HG02885 (cell line): Measurements from ENCODE around the gene RAB4B.
A peak's percentile ranks its signal among the peaks of the same experiment; 100 is the strongest.
"Not testable (repeated sequence)": the region's sequence is repeated elsewhere in the genome, so short reads cannot be mapped to it uniquely, and the experiment has no call there.

Source experiments
- ATAC-seq: cut with Tn5 transposase; IDR thresholded peaks from one replicate; pipeline ENCODE4 v1.9.1; 2021; ENCODE audit warnings: mild to moderate bottlenecking; ENCODE audit not compliant: unreplicated experiment, poor library complexity

Gene RAB4B

GRCh38 chr19:40750058-40750873 lies 27.8 kb upstream of the RAB4B start, which contains the start of gene ACTMAP:
Gene ACTMAP (minus strand): TSS chr19:40750477. CDS start chr19:40749803, 674 bp downstream.
- ATAC-seq, result peak; percentile 88

DNA sequence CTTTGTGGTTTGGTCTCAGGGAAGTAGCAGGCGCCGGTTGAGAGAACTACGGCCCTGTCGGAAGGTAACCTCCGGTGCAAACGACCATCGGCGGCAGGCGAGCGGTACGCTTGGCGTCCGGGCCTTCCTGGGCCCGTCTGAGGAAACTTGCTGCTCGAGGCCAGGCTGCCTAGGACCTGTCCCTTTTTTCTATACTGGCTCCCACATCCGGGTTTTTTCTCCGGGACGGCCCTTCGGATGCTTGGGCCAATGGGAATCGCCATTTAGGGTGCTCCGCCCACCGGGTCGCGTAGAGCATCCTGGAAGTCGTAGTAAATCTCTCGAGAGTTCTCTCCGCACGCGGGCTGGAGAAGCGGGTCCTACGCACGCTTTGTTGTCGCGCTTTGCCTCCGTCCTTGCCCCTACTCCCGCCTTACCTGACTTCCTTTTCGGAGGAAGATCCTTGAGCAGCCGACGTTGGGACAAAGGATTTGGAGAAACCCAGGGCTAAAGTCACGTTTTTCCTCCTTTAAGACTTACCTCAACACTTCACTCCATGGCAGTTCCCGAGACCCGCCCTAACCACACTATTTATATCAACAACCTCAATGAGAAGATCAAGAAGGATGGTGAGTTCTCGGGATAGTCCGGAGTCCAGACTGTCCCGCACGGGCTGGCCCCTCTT lies 27.0 kb upstream of the RAB4B start, which contains the start of gene SNRPA:
Gene SNRPA (plus strand): TSS at position 330 of the 664 bp plus-strand sequence. CDS start 206 bp downstream, at position 536.
- ATAC-seq, result peak; percentile 56

DNA sequence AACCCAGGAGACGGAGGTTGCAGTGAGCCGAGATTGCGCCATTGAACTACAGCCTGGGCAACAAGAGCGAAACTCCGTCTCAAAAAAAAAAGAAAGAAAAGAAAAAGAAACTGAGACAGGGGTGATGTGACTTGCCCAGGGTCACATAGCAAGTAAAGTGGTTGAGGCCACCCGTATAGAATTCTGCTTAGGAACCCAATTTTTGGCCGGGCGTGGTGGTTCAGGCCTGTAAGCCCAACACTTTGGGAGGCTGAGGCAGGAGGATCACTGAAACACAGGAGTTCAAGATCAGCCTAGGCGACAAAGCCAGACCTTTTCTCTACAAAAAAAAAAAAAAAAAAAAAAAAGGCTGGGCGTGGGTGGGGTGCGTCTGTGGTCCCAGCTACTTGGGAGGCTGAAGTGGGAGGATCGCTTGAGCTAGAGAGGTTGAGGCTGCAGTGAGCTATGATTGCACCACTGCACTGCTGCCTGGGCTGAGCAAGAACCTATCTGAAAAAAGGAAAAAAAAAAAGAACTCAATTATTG lies 25.7 kb upstream of the RAB4B start:
- ATAC-seq, result no peak

DNA sequence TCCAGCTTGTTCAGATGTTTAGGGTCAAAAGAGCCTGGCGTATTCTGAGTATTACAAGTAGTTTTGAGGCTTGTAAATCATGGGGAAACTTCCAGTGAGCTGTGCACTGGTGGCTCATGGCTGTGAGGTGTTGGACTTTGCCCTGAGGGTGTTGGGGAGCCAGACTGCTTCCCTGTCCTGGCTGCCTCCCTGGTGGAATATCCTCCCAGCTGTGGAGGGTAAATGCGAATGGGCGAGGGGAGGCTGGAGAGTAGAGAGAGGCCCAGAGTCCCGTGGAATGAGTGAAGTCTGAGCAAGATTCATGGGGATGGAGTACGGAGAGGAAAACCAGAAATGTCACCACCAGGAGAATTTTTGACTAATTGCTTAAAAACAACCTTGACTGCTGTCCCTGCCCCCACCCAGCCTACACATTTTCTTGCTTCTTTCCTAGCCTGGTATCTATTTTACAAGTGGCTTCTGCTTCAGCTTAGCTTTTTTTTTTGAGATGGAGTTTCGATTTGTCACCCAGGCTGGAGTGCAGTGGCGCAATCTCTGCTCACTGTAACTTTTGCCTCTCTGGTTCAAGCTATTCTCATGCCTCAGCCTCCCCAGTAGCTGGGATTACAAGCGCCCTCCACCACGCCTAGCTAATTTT lies 23.3 kb upstream of the RAB4B start:
- ATAC-seq, result no peak

- no peak for ATAC-seq
Observed at GRCh38 chr19:40755248-40755624, 22.8 kb upstream of the RAB4B start.

DNA sequence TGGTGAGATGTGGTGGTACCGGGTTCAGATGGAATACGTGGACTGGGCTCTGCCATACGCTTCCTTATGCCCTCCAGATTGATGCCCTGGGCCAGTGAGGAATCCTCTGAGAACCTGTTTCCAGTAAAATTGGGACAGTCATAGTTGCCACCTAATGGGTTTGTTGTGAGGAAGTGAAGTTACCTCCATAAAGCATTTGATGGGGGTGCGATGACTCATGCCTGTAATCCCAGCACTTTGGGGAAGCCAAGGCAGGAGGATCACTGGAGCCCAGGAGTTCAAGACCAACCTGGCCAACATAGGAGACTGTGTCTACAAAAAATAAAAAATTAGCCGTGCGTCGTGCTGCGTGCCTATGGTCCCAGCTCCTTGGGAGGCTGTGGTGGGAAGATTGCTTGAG lies 22.3 kb upstream of the RAB4B start:
- no peak for ATAC-seq

DNA sequence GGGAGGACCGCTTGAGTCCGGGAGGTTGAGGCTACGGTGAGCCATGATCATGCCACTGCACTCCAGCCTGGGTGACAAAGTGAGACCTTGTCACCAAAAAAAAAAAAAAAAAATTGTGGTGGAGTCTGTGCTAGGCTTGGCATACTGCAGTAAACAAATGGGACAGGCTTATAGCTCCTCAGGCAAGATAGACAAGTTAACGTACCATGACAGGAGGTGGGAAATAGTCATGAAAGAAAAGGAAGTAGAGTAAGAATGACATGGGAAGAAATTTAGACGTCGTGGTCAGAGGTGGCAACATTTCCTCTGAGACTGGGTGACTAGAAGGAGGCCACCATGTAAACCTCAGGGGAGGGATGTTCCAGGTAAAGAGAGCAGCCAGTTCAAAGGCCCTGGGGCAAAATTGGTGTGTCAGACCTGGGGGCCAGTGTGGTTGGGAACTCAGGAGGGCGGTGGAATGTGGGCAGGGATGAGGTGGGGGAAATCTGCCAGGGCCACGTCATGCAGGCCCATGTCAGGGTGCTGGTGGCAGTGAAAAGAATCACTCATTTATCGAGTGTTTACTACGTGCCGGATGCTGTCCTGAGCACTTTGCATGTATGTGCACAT lies 21.4 kb upstream of the RAB4B start:
- ATAC-seq, result no peak

- ATAC-seq, result no peak
Observed at GRCh38 chr19:40758491-40758890, 19.6 kb upstream of the RAB4B start.

DNA sequence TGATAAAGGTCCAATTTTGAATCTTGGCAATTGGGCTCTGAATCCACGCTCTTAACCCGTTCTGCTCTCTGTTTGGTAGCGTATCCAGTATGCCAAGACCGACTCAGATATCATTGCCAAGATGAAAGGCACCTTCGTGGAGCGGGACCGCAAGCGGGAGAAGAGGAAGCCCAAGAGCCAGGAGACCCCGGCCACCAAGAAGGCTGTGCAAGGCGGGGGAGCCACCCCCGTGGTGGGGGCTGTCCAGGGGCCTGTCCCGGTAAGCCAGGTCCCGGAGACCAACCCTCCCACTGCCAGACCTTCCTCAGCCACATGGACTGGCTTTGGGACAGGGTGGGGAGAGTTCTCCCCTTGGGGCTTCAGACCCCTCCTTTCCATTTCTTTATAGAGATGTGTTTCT lies 18.7 kb upstream of the RAB4B start:
- no peak for ATAC-seq

DNA sequence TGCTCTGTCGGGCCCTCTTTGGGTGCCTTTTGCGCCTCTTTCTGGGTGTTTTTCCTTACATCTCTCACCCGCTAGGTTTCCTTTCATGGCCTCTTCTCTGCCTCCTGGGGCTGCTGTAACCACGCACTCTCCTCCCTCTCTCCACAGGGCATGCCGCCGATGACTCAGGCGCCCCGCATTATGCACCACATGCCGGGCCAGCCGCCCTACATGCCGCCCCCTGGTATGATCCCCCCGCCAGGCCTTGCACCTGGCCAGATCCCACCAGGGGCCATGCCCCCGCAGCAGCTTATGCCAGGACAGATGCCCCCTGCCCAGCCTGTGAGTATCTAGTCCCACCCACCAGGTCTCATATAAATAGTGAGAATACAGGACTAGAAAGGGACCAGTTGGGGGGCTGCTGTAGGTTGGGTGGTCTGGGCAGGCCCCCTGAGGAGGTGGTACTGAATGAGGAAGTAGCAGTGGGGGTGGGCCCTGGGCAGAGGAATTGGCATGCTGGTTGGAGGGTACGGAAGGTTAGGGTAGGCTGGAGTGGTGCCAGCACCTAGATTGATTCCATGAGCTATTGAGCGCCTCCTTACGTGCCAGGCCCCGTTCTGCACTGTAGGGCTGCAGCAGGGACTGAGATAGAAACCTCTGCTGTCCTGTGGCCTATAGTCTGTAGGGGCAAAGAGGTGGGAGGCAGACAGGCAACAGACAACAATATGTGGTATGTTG lies 15.1 kb upstream of the RAB4B start:
- no peak for ATAC-seq

- ATAC-seq, result no peak
Observed at GRCh38 chr19:40763526-40763925, 14.5 kb upstream of the RAB4B start.

DNA sequence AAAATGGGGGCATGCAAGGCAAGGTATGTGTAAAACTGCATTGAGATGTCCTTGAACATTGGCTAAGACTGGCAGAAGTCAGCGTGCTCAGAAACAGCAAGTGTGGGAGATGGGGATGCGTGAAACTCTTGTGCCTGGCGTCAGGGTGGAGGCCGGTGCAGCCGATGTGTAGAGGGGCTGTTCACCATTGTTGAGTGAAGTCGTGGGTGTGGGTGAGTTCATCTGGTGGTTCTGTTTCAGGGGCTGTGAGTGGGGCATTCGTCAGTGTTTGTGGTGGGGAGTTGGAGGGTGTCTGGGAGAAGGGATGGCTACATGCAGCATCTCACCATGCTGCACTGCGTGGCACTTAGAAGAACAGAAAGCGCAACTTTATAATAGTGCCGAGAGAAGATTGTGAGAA lies 14.1 kb upstream of the RAB4B start:
- ATAC-seq, result no peak

- ATAC-seq, result not testable (repeated sequence)
Observed at GRCh38 chr19:40766385-40766784, 11.7 kb upstream of the RAB4B start.

DNA sequence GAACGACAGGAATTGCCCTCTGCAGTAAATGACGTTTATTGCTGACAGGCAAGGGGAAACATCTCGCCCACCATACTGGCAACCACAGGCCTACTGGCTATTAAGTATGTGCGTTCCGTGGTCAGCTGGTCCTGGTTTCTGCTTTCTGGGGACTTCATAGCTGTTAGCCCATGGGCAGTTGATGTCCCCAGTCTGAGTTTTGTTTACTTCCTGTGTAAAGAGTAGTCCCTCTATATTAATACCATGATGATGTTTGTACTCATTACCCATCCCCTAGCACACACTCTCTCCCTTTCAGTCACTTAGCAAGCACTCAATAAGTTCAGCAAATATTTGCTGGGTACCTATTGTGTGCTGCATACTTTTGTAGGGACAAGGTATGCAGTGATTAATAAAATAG lies 9.2 kb upstream of the RAB4B start:
- no peak for ATAC-seq

GRCh38 chr19:40771101-40771862 lies 6.8 kb upstream of the RAB4B start:
- not testable (repeated sequence) for ATAC-seq

DNA sequence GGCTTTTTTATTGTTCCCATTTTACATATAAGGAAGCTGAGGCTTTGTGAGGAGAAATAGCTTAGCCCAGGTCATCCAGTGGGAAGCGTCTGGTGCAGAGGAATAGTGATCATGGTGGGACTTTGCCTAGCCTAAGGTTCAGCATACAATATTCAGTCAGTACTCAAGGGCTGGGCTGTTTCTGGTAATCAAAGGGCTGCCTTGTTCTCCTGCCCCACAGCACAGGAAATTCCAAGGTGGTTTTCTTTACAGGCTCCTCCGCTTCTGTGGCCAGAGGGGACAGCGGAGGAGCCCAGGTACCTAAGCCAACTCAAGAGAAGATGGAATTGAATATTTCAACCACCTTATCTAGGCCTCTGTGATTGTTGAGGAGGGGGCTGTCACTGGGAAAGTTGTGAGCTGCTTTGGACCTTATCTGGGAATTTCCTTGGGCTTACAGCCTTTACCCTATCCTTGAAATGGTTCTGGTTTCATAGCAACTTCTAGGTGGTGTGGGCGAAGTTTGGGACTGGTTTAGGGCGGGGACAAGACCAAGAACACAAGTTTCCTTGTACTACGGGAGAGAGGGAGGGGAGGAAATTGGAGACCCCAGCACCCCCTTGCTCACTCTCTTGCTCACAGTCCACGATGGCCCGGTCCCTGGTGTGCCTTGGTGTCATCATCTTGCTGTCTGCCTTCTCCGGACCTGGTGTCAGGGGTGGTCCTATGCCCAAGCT lies 3.0 kb upstream of the RAB4B start, which contains the start of gene MIA:
Gene MIA (plus strand): TSS at position 606 of the 716 bp plus-strand sequence. CDS start 22 bp downstream, at position 628.
- ATAC-seq, result no peak

DNA sequence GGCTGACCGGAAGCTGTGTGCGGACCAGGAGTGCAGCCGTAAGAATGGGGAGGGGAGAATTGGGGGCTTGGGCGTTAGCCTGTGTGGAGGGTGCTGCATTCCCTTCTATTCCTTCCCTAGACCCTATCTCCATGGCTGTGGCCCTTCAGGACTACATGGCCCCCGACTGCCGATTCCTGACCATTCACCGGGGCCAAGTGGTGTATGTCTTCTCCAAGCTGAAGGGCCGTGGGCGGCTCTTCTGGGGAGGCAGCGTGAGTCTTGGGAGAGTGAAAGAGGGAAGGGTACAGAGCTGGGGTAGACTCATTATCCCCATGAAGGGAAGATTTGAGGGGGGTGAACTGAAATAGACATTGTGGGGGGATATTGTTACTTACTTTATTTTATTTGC lies 2.4 kb upstream of the RAB4B start:
- ATAC-seq, result no peak

DNA sequence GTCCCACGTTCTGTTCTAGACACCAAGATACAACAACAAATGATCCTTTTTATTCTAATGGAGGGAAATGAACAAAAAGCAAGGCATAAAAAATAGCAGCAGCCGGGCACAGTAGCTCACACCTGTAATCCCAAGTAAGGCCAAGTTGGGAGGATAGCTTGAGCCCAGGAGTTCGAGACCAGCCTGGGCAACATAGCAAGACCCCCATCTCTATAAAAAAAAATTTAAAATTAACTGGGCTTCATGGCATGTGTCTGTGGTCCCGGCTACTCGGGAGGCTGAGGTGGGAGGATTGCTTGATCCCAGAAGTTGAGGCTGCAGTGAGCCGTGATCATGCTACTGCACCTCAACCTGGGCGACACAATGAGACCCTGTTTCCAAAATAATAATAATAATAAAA lies 1.7 kb upstream of the RAB4B start:
- no peak for ATAC-seq
